GM23338 (cell line): ENCODE data around the gene PRPSAP2. TPM values are rescaled to one million over a fixed set of nuclear protein-coding genes. Genes with fewer than 3 reads are reported as not detected.
"Not testable (repeated sequence)": the region's sequence is repeated elsewhere in the genome, so short reads cannot be mapped to it uniquely, and the experiment has no call there.

ENCODE experiments used
- ATAC-seq: fragments of 200-7000 bp; cut with Tn5 transposase; 3 replicates; pipeline ENCODE4 v1.9.1; 2020
- DNase-seq: peaks from one replicate; pipeline ENCODE4 v3.0.0-alpha.2; 2015; ENCODE audit warnings: low spot score
- H2AFZ ChIP-seq: fragments of 200-600 bp; sonication (generic); 2 replicates; pipeline ENCODE4 v1.8.0; 2016; ENCODE audit warnings: antibody characterized with exemption, mild to moderate bottlenecking, moderate library complexity
- H3F3A ChIP-seq: fragments of 200-600 bp; sonication (generic); replicated peaks from 2 replicates; pipeline ENCODE4 v1.8.0; 2017; ENCODE audit warnings: antibody characterized with exemption, mixed run types, low read depth
- H3K27ac ChIP-seq: fragments of 200-600 bp; sonication (generic); 2 replicates; pipeline ENCODE4 v1.6.1; 2016; ENCODE audit warnings: low read depth
- H3K27me3 ChIP-seq: fragments of 200-600 bp; sonication (generic); 2 replicates; pipeline ENCODE4 v1.8.0; 2016; ENCODE audit warnings: mild to moderate bottlenecking, mixed run types, moderate library complexity; ENCODE audit not compliant: insufficient read depth
- H3K36me3 ChIP-seq: fragments of 200-600 bp; sonication (generic); 2 replicates; pipeline ENCODE4 v1.8.0; 2016; ENCODE audit warnings: mild to moderate bottlenecking; ENCODE audit not compliant: insufficient read depth
- H3K4me1 ChIP-seq: fragments of 200-600 bp; sonication (generic); 2 replicates; pipeline ENCODE4 v1.8.0; 2016; ENCODE audit warnings: mild to moderate bottlenecking, moderate library complexity; ENCODE audit not compliant: insufficient read depth
- H3K4me2 ChIP-seq: fragments of 200-600 bp; sonication (generic); 2 replicates; pipeline ENCODE4 v1.7.1; 2017; ENCODE audit warnings: mixed run types
- H3K4me3 ChIP-seq: fragments of 200-600 bp; sonication (generic); 2 replicates; pipeline ENCODE4 v1.6.1; 2016; ENCODE audit warnings: mixed run types
- H3K79me2 ChIP-seq: fragments of 200-600 bp; sonication (generic); replicated peaks from 2 replicates; pipeline ENCODE4 v1.8.0; 2017; ENCODE audit warnings: mild to moderate bottlenecking; ENCODE audit not compliant: insufficient read depth
- H3K9me2 ChIP-seq: fragments of 200-600 bp; sonication (generic); 2 replicates; pipeline ENCODE4 v1.8.0; 2017; ENCODE audit not compliant: insufficient read depth
- H4K20me1 ChIP-seq: fragments of 200-600 bp; sonication (generic); replicated peaks from 2 replicates; pipeline ENCODE4 v1.8.0; 2017; ENCODE audit warnings: mild to moderate bottlenecking; ENCODE audit not compliant: insufficient read depth
- H3K27ac Mint-ChIP-seq: 2 replicates; pipeline ENCODE4 v1.8.0; 2020; ENCODE audit warnings: inconsistent platforms, mild to moderate bottlenecking, moderate library complexity, mixed read lengths
- H3K27me3 Mint-ChIP-seq: 3 replicates; pipeline ENCODE4 v1.8.0; 2022; ENCODE audit warnings: low read depth, mild to moderate bottlenecking, moderate library complexity, mixed read lengths, inconsistent platforms; ENCODE audit not compliant: insufficient read depth, poor library complexity
- H3K36me3 Mint-ChIP-seq: 3 replicates; pipeline ENCODE4 v1.8.0; 2021; ENCODE audit warnings: low read depth, mild to moderate bottlenecking, inconsistent platforms, moderate library complexity, mixed read lengths
- H3K4me1 Mint-ChIP-seq: 3 replicates; pipeline ENCODE4 v1.8.0; 2020; ENCODE audit warnings: mild to moderate bottlenecking, inconsistent platforms, mixed read lengths
- H3K4me3 Mint-ChIP-seq: 3 replicates; pipeline ENCODE4 v1.8.0; 2021; ENCODE audit warnings: moderate library complexity, mild to moderate bottlenecking, inconsistent platforms, mixed read lengths
- H3K9me3 Mint-ChIP-seq: 3 replicates; pipeline ENCODE4 v1.8.0; 2020; ENCODE audit warnings: moderate library complexity, mild to moderate bottlenecking, inconsistent platforms, mixed read lengths
- CREB1 ChIP-seq: fragments of 250-450 bp; sonication (Bioruptor Pico); IDR thresholded peaks from 2 replicates; pipeline ENCODE4 v1.5.0; 2020; ENCODE audit warnings: low read depth, mild to moderate bottlenecking, moderate library complexity
- EZH2 ChIP-seq: fragments of 200-600 bp; sonication (generic); IDR thresholded peaks from one replicate; pipeline ENCODE4 v1.8.0; 2017; ENCODE audit warnings: antibody characterized with exemption, mild to moderate bottlenecking, low read depth; ENCODE audit not compliant: unreplicated experiment
- EZH2phosphoT487 ChIP-seq: fragments of 200-600 bp; sonication (generic); IDR thresholded peaks from one replicate; pipeline ENCODE4 v1.8.1; 2018; ENCODE audit warnings: antibody characterized with exemption; ENCODE audit not compliant: unreplicated experiment
- JUNB ChIP-seq: IDR thresholded peaks from one replicate; pipeline ENCODE4 v1.6.1; 2016; ENCODE audit warnings: antibody characterized with exemption; ENCODE audit not compliant: unreplicated experiment
- POLR2AphosphoS5 ChIP-seq: IDR thresholded peaks from 2 replicates; pipeline ENCODE4 v1.6.1; 2016; ENCODE audit warnings: antibody characterized with exemption, low read depth
- STAT1 ChIP-seq: IDR thresholded peaks from one replicate; pipeline ENCODE4 v1.6.1; 2016; ENCODE audit warnings: antibody characterized with exemption; ENCODE audit not compliant: unreplicated experiment
- ZNF114 ChIP-seq: fragments of 250-450 bp; sonication (Bioruptor Pico); IDR thresholded peaks from 2 replicates; pipeline ENCODE4 v1.5.0; 2020; ENCODE audit warnings: mild to moderate bottlenecking, moderate library complexity
- ZNF331 ChIP-seq: fragments of 250-450 bp; sonication (Bioruptor Pico); IDR thresholded peaks from 2 replicates; pipeline ENCODE4 v1.5.0; 2020; ENCODE audit warnings: low read depth, mild to moderate bottlenecking, moderate library complexity
- polyA plus RNA-seq: library from polyadenylated mRNA; unstranded; fragments of >200 nt; fragmentation: Nextera tagmentation; extraction: Ambion mirVana; gene quantifications from 2 replicates; pipeline ENCODE4 v1.2.1, GENCODE V29; 2016
- total RNA-seq: library from RNA; depleted of rRNA; stranded (reverse); fragments of >200 nt; shearing (Covaris generic); gene quantifications from 2 replicates; pipeline ENCODE4 v1.2.3, GENCODE V29; 2014
- TF ChIP-seq, protein P1 (sequence below): fragments of 250-450 bp; sonication (Bioruptor Pico); IDR thresholded peaks from 2 replicates; pipeline ENCODE4 v1.5.0; 2020; ENCODE audit warnings: mild to moderate bottlenecking, moderate library complexity
- TF ChIP-seq, protein P2 (sequence below): IDR thresholded peaks from one replicate; pipeline ENCODE4 v1.6.1; 2018; ENCODE audit warnings: antibody characterized with exemption; ENCODE audit not compliant: unreplicated experiment
- TF ChIP-seq, protein P3 (sequence below): IDR thresholded peaks from 2 replicates; pipeline ENCODE4 v1.6.1; 2016; ENCODE audit warnings: antibody characterized with exemption

Gene PRPSAP2
- total and polyA plus RNA-seq, 2 experiments from 2014 or later = 34.6 to 54.4 TPM

DNA sequence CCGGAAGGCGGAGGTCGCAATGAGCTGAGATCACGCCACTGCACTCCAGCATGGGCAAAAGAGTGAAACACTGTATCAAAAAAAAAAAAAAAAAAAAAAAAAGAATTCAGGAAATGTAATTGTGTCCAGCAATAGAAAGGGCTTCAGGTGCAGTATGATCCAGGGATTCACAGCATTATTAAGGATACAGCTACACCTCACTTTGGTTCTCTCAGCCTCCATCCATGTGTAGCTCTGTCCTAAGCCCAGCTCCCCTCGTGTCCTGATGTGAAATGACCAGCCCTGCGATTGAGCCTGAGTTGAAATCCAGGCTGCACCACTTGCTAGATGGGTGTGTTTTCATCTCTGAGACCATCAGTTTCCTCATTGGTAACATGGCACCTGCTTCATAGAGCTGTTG lies 97.1 kb downstream of the PRPSAP2 start (continued):
- TF ChIP-seq, protein P1, sequence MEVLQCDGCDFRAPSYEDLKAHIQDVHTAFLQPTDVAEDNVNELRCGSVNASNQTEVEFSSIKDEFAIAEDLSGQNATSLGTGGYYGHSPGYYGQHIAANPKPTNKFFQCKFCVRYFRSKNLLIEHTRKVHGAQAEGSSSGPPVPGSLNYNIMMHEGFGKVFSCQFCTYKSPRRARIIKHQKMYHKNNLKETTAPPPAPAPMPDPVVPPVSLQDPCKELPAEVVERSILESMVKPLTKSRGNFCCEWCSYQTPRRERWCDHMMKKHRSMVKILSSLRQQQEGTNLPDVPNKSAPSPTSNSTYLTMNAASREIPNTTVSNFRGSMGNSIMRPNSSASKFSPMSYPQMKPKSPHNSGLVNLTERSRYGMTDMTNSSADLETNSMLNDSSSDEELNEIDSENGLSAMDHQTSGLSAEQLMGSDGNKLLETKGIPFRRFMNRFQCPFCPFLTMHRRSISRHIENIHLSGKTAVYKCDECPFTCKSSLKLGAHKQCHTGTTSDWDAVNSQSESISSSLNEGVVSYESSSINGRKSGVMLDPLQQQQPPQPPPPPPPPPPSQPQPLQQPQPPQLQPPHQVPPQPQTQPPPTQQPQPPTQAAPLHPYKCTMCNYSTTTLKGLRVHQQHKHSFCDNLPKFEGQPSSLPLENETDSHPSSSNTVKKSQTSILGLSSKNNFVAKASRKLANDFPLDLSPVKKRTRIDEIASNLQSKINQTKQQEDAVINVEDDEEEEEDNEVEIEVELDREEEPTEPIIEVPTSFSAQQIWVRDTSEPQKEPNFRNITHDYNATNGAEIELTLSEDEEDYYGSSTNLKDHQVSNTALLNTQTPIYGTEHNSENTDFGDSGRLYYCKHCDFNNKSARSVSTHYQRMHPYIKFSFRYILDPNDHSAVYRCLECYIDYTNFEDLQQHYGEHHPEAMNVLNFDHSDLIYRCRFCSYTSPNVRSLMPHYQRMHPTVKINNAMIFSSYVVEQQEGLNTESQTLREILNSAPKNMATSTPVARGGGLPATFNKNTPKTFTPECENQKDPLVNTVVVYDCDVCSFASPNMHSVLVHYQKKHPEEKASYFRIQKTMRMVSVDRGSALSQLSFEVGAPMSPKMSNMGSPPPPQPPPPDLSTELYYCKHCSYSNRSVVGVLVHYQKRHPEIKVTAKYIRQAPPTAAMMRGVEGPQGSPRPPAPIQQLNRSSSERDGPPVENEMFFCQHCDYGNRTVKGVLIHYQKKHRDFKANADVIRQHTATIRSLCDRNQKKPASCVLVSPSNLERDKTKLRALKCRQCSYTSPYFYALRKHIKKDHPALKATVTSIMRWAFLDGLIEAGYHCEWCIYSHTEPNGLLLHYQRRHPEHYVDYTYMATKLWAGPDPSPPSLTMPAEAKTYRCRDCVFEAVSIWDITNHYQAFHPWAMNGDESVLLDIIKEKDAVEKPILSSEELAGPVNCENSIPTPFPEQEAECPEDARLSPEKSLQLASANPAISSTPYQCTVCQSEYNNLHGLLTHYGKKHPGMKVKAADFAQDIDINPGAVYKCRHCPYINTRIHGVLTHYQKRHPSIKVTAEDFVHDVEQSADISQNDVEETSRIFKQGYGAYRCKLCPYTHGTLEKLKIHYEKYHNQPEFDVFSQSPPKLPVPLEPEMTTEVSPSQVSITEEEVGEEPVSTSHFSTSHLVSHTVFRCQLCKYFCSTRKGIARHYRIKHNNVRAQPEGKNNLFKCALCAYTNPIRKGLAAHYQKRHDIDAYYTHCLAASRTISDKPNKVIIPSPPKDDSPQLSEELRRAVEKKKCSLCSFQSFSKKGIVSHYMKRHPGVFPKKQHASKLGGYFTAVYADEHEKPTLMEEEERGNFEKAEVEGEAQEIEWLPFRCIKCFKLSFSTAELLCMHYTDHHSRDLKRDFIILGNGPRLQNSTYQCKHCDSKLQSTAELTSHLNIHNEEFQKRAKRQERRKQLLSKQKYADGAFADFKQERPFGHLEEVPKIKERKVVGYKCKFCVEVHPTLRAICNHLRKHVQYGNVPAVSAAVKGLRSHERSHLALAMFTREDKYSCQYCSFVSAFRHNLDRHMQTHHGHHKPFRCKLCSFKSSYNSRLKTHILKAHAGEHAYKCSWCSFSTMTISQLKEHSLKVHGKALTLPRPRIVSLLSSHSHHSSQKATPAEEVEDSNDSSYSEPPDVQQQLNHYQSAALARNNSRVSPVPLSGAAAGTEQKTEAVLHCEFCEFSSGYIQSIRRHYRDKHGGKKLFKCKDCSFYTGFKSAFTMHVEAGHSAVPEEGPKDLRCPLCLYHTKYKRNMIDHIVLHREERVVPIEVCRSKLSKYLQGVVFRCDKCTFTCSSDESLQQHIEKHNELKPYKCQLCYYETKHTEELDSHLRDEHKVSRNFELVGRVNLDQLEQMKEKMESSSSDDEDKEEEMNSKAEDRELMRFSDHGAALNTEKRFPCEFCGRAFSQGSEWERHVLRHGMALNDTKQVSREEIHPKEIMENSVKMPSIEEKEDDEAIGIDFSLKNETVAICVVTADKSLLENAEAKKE = no peak
- TF ChIP-seq EZH2phosphoT487 (no peak), ZNF114 (CRISPR knock-in tag) (no peak), JUNB (no peak), CREB1 (no peak), ZNF331 (no peak), POLR2AphosphoS5 (no peak), STAT1 (no peak), EZH2 (no peak)
- TF ChIP-seq, protein P2, sequence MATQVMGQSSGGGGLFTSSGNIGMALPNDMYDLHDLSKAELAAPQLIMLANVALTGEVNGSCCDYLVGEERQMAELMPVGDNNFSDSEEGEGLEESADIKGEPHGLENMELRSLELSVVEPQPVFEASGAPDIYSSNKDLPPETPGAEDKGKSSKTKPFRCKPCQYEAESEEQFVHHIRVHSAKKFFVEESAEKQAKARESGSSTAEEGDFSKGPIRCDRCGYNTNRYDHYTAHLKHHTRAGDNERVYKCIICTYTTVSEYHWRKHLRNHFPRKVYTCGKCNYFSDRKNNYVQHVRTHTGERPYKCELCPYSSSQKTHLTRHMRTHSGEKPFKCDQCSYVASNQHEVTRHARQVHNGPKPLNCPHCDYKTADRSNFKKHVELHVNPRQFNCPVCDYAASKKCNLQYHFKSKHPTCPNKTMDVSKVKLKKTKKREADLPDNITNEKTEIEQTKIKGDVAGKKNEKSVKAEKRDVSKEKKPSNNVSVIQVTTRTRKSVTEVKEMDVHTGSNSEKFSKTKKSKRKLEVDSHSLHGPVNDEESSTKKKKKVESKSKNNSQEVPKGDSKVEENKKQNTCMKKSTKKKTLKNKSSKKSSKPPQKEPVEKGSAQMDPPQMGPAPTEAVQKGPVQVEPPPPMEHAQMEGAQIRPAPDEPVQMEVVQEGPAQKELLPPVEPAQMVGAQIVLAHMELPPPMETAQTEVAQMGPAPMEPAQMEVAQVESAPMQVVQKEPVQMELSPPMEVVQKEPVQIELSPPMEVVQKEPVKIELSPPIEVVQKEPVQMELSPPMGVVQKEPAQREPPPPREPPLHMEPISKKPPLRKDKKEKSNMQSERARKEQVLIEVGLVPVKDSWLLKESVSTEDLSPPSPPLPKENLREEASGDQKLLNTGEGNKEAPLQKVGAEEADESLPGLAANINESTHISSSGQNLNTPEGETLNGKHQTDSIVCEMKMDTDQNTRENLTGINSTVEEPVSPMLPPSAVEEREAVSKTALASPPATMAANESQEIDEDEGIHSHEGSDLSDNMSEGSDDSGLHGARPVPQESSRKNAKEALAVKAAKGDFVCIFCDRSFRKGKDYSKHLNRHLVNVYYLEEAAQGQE = no peak
- TF ChIP-seq, protein P3, sequence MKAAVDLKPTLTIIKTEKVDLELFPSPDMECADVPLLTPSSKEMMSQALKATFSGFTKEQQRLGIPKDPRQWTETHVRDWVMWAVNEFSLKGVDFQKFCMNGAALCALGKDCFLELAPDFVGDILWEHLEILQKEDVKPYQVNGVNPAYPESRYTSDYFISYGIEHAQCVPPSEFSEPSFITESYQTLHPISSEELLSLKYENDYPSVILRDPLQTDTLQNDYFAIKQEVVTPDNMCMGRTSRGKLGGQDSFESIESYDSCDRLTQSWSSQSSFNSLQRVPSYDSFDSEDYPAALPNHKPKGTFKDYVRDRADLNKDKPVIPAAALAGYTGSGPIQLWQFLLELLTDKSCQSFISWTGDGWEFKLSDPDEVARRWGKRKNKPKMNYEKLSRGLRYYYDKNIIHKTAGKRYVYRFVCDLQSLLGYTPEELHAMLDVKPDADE = no peak

DNA sequence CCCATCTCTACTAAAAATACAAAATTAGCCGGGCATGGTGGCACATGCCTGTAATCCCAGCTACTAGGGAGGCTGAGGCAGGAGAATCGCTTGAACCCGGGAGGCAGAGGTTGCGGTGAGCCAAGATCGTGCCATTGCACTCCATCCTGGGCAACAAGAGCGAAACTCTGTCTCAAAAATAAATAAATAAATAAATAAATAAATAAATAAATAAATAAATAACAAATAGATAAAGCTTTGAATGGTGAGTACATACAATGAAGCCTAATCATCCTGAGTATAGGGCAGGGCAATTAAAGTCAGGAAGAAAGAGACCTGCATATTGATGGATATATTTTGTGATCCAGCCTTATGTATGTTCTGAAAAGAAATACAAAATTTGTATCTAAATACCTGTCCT lies 98.1 kb downstream of the PRPSAP2 start:
- not testable (repeated sequence) for DNase-seq, H3K27me3 ChIP-seq, H2AFZ ChIP-seq, H3K27ac ChIP-seq, H3K4me1 ChIP-seq, H3K27ac Mint-ChIP-seq, H3K4me3 ChIP-seq, H4K20me1 ChIP-seq, H3K4me2 ChIP-seq, H3K36me3 ChIP-seq, H3F3A ChIP-seq, H3K9me2 ChIP-seq, H3K4me3 Mint-ChIP-seq, ATAC-seq, H3K9me3 Mint-ChIP-seq, H3K4me1 Mint-ChIP-seq, H3K79me2 ChIP-seq, H3K36me3 Mint-ChIP-seq
- H3K27me3 Mint-ChIP-seq = peaks cover 11% of the 10 kb centered on the region
